OCI-LY3 (cell line): ENCODE data around the gene RPUSD1.

Source experiments
- CTCF ChIP-seq: fragments of 200-600, 300-600 bp; sonication (generic); IDR thresholded peaks from 2 replicates; pipeline ENCODE4 v1.5.1; 2014; ENCODE audit warnings: antibody characterized with exemption, low read length, low read depth
- EZH2phosphoT487 ChIP-seq: fragments of 200-600 bp; shearing (Covaris generic); IDR thresholded peaks from 2 replicates; pipeline ENCODE4 v1.6.1; 2018; ENCODE audit warnings: antibody characterized with exemption, mixed run types, low read depth

GRCh38 chr16:734981-735881, 53.0 kb downstream of the RPUSD1 start:
- TF ChIP-seq CTCF: no peak
- TF ChIP-seq EZH2phosphoT487: no peak
